GM12878 (cell line): ENCODE results near the gene PCK2. TPM values are rescaled to one million over a fixed set of nuclear protein-coding genes. Genes with fewer than 3 reads are reported as not detected.
A peak's percentile ranks its signal among the peaks of the same experiment; 100 is the strongest.

Source experiments
- ATF7 ChIP-seq: fragments of 450-650 bp; IDR thresholded peaks from 2 replicates; pipeline ENCODE4 v1.6.1; 2016; ENCODE audit warnings: low read depth, mild to moderate bottlenecking
- CREM ChIP-seq: IDR thresholded peaks from 2 replicates; pipeline ENCODE4 v1.6.1; 2014; ENCODE audit warnings: antibody characterized with exemption, low read depth
- E2F8 ChIP-seq: fragments of 450-650 bp; IDR thresholded peaks from 2 replicates; pipeline ENCODE4 v1.6.1; 2018; ENCODE audit warnings: mild to moderate bottlenecking, low read depth, moderate library complexity; ENCODE audit not compliant: partially characterized antibody
- E4F1 ChIP-seq: fragments of 450-650 bp; IDR thresholded peaks from 2 replicates; pipeline ENCODE4 v1.6.1; 2018; ENCODE audit warnings: borderline replicate concordance, mild to moderate bottlenecking; ENCODE audit not compliant: partially characterized antibody
- GABPA ChIP-seq: IDR thresholded peaks from 2 replicates; pipeline ENCODE4 v1.6.1; 2014; ENCODE audit warnings: antibody characterized with exemption, low read depth, mild to moderate bottlenecking, inconsistent platforms
- HDAC6 ChIP-seq: fragments of 200-600 bp; sonication (generic); IDR thresholded peaks from one replicate; pipeline ENCODE4 v1.8.0; 2017; ENCODE audit warnings: antibody characterized with exemption; ENCODE audit not compliant: unreplicated experiment
- IKZF2 ChIP-seq, 2 experiments: fragments of 450-650 bp; IDR thresholded peaks; 2 replicates each; pipeline ENCODE4 v1.6.1; 2017; ENCODE audit warnings: mild to moderate bottlenecking in 2 of 2, moderate library complexity in 2 of 2
- IRF4 ChIP-seq: IDR thresholded peaks from 2 replicates; pipeline ENCODE4 v1.6.1; 2011; ENCODE audit warnings: low read depth, low read length
- IRF5 ChIP-seq: fragments of 450-650 bp; IDR thresholded peaks from 2 replicates; pipeline ENCODE4 v1.6.1; 2017; ENCODE audit warnings: borderline replicate concordance
- JUNB ChIP-seq: IDR thresholded peaks from 2 replicates; pipeline ENCODE4 v1.6.1; 2016; ENCODE audit warnings: antibody characterized with exemption, mild to moderate bottlenecking
- PRDM15 ChIP-seq: fragments of 450-650 bp; formaldehyde crosslinking; IDR thresholded peaks from 2 replicates; pipeline ENCODE4 v1.4.0; 2020; ENCODE audit warnings: mild to moderate bottlenecking, moderate library complexity
- RBBP5 ChIP-seq: fragments of 200-600 bp; sonication (generic); conservative IDR thresholded peaks from 2 replicates; pipeline ENCODE4 v1.6.1; 2016
- YY1 ChIP-seq: IDR thresholded peaks from 2 replicates; pipeline ENCODE4 v1.6.1; 2011; ENCODE audit warnings: low read depth, mild to moderate bottlenecking, low read length
- ZNF622 ChIP-seq: fragments of 450-650 bp; IDR thresholded peaks from 2 replicates; pipeline ENCODE4 v1.6.1; 2017; ENCODE audit warnings: mild to moderate bottlenecking, inconsistent platforms
- ZNF687 ChIP-seq: fragments of 450-650 bp; IDR thresholded peaks from 2 replicates; pipeline ENCODE4 v1.6.1; 2017; ENCODE audit warnings: mild to moderate bottlenecking, moderate library complexity
- polyA plus RNA-seq, 11 experiments: library from polyadenylated mRNA; depleted of rRNA in 4 of 11; unstranded in 6 of 11; stranded (reverse) in 5 of 11; fragments of >200 nt; fragmentation: Nextera tagmentation in 4 of 11; fragmentation: Illumina TruSeq in 1 of 11; extraction: Ambion mirVana in 4 of 11; extraction: Trizol in 1 of 11; gene quantifications; 1 replicate in 1 of 11; 2 replicates in 10 of 11; pipeline versions ENCODE4 v1.2.1 to v1.2.3, GENCODE V29; 2011 to 2016; ENCODE audit warnings: inconsistent platforms in 2 of 11, missing spikeins in 2 of 11, low read depth in 1 of 11
- total RNA-seq, 4 experiments: library from RNA; depleted of rRNA in 3 of 4; stranded (reverse); fragments of >200 nt in 3 of 4; fragmentation: Illumina TruSeq in 1 of 4; extraction: Trizol in 1 of 4; gene quantifications; 2 replicates each; pipeline versions ENCODE4 v1.2.1 to v1.2.3, GENCODE V29; 2013 to 2021

Gene PCK2
- total and polyA plus RNA-seq, 10 of the 15 experiments (the other 5 are each of a cell fraction or from before 2014, with no cell fraction given) = 6.6 to 110 (median 44.6) TPM

- TF ChIP-seq PRDM15 (CRISPR knock-in tag) (no peak), ZNF622 (no peak), E2F8 (no peak), HDAC6 (no peak), E4F1 (peak; percentile 89), RBBP5 (no peak), CREM (peak; percentile 47), GABPA (no peak), IKZF2 (IDR thresholded peaks at IDR 0.05) (peak in 1 of 2 experiments; percentile 43; a peak in 1 of 4 replicates), IRF4 (no peak), ATF7 (no peak), ZNF687 (no peak), JUNB (no peak), YY1 (peak; percentile 40), IRF5 (no peak)
These were observed 47.2 kb downstream of the PCK2 start, which contains the start of gene EMC9 (continued) for GRCh38 chr14:24141097-24141880.
